GM18907 (cell line): ENCODE measurements around the gene HIPK2.
A peak's percentile ranks its signal among the peaks of the same experiment; 100 is the strongest.

Experiments
- ATAC-seq: cut with Tn5 transposase; IDR thresholded peaks from one replicate; pipeline ENCODE4 v1.9.1; 2021; ENCODE audit warnings: mild to moderate bottlenecking, moderate library complexity; ENCODE audit not compliant: unreplicated experiment

HIPK2 gene

DNA sequence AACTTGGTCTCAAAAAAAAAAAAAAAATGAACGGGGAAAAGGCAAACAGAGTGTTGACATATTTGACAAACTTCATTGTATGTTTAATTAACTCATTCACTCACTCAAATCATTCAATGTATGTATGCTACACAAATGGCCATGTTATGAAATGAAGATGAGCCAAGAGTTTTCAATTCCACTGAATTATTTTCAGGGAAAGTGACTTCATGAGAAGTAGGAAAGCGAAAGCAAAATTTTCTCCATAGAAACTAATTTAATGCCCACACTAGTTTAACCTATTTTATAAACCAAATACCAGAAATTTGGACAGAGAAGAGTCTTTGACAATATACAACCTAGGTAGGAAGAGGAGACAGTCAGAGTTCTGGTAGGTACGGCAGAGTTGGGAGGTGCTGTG, 119.5 kb downstream of the HIPK2 start:
- ATAC-seq: no peak

DNA sequence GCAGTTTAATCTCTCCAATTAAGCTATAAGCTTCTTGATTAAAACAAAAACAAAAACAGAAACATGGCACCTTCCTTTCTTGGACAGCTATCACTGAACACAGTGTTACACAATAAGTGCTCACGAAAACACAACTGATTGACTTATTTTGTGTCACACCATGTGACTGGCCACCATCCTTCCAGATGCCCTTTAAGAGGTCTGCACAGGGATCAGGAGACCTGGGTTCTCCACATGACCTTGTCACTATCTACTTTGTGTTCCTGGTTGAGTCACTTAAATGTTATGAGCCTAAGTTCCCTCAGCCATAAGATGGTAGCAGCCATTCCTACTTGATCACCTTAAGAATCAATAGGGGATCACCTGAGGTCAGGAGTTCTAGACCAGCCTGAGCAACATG, 120.1 kb downstream of the HIPK2 start:
- ATAC-seq: no peak

DNA sequence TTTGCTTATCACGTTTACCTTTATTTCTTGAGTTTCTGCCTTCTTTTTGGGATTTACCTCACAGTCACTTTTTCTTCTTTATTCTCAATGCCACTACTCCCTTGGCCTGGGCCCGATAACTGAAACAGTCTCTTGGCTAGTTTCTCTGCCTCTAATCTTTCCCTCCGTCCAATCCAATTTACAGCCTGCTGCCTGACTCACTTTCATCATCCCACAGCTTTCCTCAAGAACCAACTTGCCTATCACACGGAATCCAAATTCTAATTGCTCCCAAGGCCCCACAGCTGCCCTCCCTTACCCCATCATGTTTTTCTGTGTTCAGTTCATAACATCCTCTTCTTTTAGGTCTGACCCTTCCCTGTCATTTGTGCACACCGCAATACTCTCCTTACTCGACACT, 121.4 kb downstream of the HIPK2 start:
- no peak for ATAC-seq

DNA sequence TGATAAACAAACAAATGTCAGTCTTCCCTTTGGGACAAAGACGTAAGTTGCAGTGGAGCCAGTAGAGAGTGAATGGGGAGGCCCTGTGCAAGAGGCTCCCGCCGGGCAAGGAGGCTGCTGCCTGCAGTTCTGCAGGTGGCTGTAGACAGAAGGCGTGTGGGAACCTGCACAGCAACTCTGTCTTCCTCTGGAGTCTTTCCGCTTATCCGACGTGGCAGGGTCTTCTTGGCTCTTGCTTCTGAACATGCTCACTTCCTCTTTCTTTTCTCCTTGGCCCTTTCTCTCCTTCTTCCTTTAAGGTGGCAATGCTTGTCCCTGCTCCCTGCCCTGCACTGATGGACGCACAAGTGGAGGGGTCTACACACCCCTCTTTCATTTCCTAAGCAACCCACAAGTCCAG, 122.5 kb downstream of the HIPK2 start:
- ATAC-seq: no peak

DNA sequence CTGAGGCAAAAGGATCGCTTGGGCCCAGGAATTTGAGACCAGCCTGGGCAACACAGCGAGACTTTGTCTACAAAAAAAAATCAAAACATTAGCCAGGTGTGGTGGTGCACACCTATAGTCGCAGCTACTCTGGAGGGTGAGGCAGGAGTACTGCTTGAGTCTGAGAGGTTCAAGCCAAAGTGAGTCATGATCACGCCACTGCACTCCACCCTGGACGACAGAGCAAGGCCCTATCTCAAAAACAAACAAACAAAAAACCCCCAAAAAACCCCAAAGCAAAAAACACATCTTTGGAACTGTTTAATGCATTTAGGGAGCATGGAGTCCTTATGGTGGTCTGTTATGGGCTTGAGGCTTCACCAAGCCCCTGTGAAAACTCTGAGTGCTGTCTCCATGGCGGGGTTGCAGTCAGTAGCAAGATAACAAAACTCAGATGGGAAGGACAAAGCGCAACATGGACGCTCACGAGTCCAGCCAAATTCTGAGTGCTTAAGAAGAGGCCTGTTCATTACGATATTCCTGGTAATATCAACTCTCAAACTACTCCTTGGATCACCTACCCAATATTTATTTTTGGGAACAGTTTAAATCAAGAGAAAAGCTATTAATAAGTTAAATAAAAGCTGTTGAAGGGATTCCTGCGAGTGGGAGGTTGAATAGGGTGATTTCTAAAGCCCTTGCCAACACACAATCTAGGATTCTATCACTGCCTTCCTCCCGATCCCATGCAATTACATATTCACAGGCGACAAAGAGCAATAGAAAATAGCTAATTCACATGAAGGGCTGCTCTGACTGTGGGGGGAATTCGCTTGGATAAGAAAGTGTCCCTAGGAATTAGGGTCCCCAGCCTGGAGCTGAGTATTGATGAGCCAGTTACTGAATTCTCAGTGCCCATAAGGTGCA, 123.3 kb downstream of the HIPK2 start:
- ATAC-seq: no peak

DNA sequence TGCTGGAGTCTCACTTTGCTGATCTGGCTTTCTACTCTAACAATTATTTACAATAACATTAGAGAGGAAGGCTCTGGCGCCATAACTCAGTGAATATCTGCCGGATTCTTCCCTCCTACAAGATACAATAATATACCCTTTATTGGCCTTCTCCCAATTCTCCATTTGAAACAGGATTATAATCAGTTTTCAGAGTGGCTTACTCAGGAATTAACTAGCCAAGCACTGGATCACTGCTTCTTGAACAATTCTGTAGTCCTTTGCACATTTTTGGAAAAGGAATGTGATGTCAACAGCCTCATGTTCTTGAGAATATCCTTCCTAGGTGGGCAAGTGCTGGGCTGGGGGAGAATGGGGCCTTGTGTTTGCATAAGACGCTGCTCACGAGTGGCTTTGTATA, 125.9 kb downstream of the HIPK2 start:
- ATAC-seq: no peak

DNA sequence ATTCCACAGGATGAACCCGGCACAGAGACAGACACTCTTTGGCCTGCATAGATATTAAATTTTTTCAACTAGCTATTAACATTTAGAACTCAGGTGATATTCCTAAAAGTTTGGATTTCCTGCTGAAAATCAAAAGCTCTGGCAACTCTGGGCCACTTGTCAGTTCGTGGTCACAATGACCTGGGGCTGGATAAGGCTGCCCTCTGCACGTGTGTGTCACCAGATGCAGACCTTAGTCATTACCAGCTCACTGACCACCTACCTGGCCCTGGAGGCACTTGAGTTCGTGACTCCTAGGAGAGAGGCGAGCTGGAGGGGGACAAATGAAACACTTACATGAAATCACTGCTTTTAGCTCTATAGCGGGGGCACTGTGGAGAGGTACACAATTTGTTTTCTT, 126.5 kb downstream of the HIPK2 start:
- ATAC-seq: no peak

DNA sequence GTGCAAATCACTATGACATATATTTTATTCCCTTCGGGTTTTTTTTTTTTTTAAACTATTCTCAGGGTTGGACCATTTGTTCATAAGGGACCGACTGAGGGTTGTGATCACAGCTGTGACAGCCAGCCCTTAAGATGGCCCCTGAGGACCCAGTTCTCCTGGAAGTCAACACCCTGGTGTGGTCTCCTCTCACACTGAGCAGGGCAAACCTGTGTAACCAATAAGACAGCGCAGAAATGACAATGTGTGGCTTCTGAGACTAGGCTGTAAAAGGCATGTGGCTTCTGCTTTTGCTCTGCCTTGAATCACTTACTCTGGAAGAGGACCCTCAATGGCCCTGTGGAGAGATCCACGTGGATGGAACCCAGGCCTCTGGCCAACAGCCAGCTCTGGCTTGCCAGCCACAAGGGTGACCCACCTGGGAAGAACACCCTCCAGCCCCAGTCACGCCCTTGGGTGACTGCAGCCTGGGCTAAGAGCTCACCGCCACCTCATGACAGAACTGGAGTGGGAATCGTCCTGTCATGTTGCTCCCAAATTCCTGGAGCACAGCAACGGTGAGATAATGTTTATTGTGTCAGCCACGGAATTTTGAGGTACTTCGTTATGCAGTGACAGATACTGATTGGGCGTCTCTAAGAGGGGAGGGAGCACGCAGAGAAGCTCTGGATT, 127.2 kb downstream of the HIPK2 start:
- no peak for ATAC-seq

DNA sequence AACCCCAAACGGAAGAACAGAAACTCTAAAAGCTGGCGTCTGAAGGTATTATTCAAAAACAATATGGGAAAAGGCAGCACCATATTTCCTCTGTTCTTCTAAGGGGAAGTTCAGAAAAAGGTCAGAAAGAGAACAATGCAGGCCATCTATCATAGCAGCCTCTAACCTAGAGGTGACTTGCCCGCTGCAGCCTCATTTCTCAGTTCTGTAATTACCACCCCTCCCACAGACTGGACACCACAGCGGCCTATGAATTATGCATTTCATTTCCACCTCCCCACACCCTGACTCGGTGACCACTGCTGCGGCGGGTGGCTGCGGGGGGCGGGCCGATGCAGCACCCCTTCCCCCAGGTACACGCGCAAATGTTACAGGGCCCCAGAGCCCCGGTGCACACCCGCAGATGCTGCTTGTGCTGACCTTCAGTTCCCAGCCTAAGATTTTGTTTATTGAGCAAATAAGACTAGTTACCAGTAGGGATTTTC, 128.8 kb downstream of the HIPK2 start:
- ATAC-seq: peak; percentile 90

DNA sequence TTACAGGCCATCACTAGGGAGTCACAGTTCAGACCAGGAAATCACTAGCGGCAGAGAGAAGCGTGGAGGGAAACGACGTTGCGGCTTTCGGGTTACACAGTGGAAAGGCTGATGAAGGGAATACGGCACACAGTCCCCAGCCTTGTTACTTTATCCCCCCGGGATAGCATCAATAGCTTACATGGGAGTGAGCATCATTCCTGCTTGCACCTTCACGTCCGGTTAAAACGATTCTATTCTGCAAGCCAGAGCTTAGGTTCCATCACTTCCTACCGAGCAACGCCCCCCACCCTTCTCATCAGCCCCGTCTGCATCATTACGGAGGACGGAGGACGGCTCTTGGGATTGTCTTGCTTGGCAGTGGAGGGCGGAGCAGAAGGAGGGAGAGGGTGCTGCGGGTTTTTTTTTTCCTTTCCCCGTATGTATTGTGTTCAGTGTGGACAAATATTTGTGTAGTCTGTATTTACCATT, 129.4 kb downstream of the HIPK2 start:
- peak; percentile 9 for ATAC-seq

DNA sequence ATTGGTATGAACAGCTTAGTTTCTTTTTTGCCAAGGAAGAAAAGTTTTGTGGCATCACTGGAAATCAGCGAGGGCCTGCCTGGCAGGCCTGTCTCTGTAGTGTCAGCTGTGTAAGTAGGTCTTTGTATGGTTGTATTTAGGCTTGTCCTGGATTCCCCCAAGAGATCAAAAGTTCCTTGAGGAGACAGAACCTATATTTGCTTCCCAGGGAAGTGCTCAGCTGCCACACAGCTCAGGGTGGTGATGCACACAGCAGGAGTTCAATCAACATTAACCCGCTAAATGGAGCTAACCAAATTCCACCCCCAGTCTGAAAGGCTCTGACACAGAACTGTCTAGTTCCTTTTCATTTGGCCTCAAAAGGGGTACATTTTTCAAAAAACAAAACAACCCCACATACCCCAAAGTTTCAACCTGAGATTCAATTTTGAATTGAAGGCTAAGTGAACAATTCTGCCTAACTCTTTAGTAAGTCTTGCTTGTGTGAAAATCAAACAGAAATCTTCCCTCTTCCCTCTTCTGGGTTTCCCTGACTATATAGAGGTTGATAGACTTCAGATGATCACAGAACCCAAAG, 129.9 kb downstream of the HIPK2 start:
- ATAC-seq: no peak

DNA sequence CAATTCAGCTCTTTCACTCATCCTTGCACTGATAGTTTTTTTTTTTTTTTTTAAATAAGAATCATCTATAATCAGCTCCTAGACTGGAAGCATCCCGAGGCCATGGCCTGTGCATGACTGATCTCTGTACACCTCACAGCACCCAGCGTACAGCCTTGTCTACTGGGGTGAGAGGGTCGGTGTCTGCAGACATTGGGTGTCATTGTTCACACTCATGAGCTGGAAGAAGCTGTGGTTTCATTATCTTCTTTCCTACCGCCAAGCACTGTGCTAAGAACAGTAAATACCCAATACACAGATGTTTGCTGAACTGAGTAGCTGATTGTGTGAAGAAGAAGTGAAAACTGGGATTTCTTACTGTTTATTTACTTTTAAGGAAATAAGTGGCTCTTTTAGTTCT, 130.7 kb downstream of the HIPK2 start:
- no peak for ATAC-seq

DNA sequence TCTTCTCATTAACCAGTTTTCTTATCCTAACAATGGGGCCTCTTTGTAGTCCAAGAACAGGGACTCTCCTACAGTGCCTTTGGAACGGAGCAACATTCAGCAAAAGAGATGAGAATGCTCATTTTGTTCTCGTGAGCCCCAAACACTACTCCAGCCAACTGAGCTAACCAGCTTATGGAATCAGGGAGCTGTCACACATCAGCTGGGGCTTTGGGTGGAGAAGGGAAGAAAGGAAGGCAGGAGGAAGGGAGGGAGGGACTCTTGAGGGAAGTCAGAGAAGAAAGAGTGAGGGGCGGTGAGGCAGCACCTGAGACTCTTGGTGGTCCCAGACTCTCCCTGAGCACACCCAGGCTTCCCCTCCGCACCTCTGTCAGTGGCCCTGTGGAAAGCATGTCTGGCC, 131.2 kb downstream of the HIPK2 start:
- no peak for ATAC-seq

DNA sequence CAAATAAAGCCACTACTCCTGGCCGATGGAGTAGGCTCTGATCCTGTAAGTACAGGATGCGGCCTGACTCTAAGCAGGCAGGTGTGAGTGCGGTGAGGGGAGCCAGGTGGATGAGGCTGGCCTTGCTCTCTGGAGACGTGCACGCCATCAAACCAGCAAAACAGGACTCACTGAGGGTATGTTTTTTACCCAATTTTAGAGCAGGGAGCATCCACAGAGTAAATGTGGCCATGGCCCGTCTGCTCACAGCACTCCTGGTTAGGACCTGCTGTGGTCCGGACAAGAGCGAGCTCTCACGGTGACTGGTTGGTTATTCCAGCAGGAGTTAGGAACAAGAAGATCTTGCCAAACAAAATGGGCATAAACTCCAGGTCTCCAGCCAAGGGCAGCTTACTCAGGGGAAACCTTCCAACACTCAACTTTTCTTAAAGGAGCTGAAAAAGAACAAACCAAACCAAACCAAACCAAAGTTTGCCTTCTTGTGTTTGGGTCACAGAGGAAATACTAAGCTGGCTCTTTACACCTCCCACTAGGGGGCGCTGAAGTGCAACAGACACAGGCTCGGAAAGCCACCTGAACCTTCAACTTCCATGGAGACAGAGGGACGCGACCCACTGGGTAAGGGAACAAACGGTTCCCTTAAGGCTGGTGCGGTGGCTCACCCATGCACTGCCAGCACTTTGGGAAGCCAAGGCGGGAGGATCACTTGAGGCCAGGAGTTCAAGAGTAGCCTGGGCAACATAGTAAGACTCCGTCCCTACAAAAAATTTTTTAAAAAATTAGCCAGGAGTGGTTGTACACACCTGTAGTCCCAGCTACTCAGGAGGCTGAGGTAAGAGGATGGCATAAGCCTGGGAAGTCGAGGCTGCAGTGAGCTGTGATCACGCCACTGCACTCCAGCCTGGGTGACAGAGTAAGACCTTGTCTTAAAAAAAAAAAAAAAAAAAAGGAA, 131.9 kb downstream of the HIPK2 start:
- ATAC-seq: no peak

DNA sequence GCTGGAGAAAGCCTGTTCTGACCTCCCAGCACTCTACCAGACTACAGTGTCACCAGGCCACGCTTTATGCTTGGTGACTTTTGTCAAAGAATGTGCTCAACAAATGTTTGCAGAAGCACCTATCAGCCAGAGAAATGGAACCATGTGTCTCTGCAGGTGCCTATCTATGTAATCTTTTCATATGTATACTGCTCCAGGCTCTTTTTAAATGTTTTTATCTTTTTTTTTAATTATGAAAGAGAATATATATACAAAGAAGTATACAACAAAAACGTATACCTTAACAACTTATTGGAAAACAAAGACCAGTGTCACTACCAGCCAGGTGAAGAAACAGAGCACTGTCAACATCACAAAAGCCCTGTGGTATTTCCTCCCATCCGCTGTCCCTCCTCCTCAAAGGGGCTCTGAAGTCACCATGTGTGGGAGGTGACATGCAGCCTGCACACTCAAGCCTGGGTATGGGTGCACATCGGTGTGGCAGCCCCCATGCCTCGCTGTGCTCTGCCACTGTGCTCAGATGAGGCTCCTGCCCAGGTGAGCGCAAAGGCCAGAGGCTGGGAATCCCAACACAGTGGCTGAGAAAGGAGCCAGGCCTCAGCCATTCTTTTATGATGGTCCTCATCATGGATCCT, 133.7 kb downstream of the HIPK2 start:
- ATAC-seq: no peak

DNA sequence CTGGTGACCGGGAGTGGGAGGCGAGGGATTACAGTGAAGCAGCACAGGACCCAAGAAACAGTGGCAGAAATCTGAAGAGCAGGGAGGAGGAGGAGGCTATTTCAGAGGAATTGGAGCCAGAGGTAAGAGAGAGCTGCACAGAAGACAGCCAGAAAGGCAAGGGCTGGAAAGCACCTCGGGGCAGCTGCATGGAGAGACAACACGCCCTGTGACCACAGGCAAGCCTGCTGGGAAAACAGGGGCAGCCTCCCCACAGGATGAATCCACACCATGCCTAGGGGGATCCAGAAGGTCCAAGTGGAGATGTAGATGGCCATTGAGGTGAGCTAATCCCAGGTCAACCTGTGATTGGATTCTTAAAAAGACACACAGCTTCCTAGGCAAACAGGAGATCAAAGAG, 135.5 kb downstream of the HIPK2 start:
- no peak for ATAC-seq

DNA sequence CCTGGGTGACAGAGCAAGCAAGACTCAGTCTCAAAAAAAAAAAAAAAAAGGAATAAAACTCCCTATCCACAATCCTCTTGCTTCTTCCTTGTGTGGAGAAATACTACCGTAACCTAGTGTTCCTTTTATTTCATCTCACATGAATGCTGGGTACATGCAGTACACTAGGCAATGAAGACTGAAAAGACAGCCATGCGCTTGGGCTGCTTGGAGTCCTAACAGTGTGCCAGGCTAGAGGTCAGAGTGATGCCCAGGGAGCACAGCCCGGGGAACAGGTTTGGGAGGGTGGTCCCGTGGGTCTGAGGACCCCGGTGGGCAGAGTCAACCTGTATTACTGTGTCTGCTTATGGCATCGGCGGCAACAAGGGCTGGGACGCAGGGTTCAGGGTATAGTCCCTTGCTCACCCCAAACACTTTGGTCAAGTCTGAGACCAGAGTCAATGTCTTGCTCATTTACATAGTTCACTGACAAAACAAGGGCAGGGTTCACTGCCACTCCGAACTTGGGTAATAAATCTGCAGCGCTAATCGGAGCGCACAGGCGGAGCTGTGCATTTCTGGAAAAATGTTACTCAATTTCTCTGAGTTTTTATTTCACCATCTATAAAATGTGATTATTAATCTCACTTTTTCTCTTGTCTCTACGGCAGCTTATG, 136.3 kb downstream of the HIPK2 start:
- ATAC-seq: no peak

DNA sequence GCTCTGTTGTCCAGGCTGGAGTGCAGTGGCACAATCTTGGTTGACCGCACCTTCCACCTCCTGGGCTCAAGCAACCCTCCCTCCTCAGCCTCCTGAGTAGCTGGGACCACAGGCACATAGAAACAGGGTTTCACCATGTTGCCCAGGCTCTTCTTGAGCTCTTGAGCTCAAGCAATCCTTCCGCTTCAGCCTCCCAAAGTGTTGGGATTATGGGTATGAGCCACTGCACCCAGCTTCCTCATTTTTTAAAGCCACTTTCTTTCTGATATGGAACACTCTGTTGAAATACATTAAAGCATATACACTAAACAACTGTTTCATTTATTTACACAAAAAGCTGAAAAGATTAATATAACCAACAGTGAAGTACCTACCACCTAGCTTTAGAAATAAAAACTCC, 137.1 kb downstream of the HIPK2 start:
- no peak for ATAC-seq

DNA sequence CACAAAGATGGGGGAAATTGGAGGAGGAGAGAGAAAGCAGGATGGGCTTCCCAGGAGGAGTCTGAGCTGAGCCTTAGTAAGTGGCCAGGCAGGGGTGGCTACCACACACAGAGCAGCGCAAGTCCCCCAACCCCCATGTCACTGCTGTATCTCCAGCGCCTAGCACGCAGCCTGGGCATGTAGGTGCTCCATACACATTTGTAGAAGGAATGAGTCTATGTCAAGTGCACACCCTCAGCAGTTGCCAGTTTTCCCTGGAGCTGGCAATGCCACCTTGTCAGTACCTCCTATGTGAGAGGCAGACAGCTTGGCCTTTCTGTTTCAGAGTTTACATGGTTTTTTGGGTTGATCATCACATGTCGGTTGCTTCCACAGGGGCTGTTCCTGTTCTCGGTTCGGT, 138.2 kb downstream of the HIPK2 start:
- no peak for ATAC-seq
